ENCODE measurements around the gene ARHGAP26.

Gene ARHGAP26

DNA sequence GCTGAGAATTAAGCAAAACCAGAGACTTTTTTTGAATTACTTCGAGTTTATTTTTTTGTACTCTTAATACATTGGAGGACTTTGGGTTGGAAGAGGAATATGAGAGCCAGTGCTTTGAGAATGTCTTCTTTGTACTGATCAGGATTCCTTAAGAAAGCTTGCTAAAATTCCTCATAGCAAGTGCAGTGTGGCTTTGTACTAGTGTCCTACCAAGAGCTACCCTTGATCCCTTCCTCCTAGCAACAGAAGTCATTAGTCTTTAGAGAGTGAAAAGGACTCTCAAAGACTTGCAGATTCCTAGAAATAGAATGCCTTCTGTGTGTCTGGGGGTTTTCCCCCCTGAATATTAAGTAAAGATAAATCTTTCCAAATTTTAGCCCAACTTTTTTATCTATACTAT is 276.1 kb downstream of the ARHGAP26 start:
- in situ Hi-C loops (cut with MboI; ENCODE audit: low pct_unique_long_range_greater_than_20kb, low sequenced_read_pairs, unreplicated experiment) = no loop called here
- TF ChIP-seq, protein P1, sequence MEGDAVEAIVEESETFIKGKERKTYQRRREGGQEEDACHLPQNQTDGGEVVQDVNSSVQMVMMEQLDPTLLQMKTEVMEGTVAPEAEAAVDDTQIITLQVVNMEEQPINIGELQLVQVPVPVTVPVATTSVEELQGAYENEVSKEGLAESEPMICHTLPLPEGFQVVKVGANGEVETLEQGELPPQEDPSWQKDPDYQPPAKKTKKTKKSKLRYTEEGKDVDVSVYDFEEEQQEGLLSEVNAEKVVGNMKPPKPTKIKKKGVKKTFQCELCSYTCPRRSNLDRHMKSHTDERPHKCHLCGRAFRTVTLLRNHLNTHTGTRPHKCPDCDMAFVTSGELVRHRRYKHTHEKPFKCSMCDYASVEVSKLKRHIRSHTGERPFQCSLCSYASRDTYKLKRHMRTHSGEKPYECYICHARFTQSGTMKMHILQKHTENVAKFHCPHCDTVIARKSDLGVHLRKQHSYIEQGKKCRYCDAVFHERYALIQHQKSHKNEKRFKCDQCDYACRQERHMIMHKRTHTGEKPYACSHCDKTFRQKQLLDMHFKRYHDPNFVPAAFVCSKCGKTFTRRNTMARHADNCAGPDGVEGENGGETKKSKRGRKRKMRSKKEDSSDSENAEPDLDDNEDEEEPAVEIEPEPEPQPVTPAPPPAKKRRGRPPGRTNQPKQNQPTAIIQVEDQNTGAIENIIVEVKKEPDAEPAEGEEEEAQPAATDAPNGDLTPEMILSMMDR (IDR thresholded peaks at IDR 0.05; ENCODE audit: extremely low read depth, insufficient read depth, missing control alignments) = no peak
- no peak for DNase-seq (ENCODE audit: low spot score)

DNA sequence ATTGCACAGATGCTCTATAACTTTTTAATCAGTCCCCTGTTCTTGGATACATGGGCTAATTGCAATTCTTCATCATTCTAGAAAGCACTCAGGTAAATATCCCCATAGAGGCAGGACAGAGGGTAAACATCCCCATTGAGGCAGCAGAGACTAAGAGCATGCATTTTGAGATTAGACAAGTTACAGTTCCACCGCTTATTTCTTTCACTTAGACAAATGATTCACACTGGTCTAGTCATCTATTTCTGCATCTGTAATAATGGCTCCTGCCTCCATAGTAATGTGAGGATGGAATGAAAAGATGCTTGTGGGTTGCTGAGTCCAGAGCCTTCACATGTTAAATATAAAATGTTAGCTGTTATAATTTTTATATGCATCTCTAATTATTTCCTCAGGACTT is 276.9 kb downstream of the ARHGAP26 start:
- in situ Hi-C loops (cut with MboI; ENCODE audit: low pct_unique_long_range_greater_than_20kb, low sequenced_read_pairs, unreplicated experiment) = no loop called here
- TF ChIP-seq, protein P1 (IDR thresholded peaks at IDR 0.05; ENCODE audit: extremely low read depth, insufficient read depth, missing control alignments) = no peak
- no peak for DNase-seq (ENCODE audit: low spot score)

DNA sequence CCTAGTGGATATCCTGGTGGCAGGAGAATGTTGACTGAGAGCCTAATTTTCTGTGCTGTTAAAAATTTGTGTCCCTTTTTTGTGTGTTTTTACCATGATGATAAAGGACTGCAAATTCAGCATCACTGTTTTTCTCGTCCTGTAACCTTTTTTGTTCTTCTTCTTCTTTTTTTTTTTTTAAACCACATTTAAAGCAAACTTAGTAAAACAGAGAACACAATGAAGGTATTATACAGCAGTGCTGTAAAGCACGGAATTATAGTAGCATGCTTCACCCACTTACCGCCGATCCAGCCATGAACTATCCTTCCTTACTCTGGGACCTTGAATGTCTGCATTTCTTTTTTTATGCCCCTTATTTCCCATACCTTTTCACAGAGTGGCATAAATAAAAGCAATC is 280.0 kb downstream of the ARHGAP26 start:
- TF ChIP-seq, protein P1 (IDR thresholded peaks at IDR 0.05; ENCODE audit: extremely low read depth, insufficient read depth, missing control alignments) = no peak
- DNase-seq (ENCODE audit: low spot score) = no peak
- in situ Hi-C loops (cut with MboI; ENCODE audit: low pct_unique_long_range_greater_than_20kb, low sequenced_read_pairs, unreplicated experiment) = no loop called here

DNA sequence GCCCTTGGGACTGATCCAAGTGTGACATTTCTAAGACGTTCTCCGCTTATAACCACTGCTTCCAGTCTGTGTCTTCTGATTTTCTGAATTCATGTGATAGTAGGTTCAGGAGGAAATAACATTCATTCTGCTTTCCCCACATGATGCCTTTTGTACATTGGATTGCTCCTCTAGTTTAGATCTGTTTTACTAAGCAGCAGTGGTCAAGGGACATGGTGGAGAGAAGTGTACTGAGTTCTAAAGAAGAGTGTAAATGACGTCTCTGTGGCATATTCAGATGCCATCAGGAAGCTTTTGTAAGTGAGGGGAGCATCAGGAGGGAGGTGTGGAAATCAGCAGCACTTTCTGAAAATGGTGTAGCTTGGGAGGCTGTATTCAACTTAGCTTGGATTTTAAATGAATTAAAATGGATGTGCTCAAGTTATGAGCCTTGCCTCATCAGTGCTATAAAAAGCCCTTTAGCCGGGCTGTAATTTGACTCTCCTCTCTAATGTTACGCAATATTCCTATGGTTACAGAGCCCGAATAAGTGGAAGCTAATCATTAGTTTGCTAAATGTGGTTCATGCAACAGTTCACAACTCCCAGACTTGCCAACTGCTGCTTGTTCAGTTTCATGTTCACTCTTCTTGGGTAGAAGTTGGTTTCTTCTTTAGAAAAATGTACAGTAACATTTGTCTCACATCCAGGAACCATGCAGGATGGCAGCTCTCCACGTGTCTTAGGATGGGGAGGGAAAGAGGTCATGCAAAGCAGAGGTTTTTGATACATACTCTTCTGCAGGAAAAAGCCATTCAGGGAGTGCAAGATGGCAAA is 281.3 kb downstream of the ARHGAP26 start:
- DNase-seq (ENCODE audit: low spot score) = no peak
- TF ChIP-seq, protein P1 (IDR thresholded peaks at IDR 0.05; ENCODE audit: extremely low read depth, insufficient read depth, missing control alignments) = no peak
- in situ Hi-C loops (cut with MboI; ENCODE audit: low pct_unique_long_range_greater_than_20kb, low sequenced_read_pairs, unreplicated experiment) = no loop called here

DNA sequence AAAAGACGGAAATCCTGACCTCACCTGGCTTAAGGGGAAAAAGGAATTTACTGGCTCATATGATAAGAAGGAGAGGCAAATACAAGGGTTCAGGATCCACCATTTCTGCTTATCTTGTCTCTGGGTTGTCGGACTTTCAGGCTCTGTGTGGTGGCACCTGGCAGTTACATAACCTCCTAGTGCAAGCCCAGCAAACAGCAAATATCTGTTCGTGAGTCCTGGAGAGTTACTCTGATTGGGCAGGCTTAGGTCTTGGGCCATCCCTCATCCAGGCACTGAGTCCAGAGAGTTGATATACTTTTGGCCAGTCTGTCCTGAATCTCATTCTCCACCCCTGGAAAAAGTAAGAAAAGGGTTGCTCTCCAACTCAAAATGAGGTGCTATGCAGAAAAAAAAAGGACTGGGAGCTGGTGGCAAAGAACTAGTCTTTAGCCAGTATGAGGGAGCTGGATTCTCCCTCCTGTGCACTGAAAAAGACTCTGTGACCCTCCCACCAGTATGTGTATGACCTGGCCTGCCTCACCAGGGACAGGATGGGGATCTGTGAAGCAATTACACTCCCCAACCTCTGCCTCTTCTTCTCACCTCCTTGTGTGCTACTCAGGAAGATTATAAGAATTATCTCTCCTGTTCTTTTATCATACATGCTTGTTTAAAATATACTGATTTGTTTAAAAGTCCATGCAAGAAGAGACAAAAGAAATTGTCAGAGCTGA is 282.9 kb downstream of the ARHGAP26 start:
- in situ Hi-C loops (cut with MboI; ENCODE audit: low pct_unique_long_range_greater_than_20kb, low sequenced_read_pairs, unreplicated experiment) = no loop called here
- no peak for DNase-seq (ENCODE audit: low spot score)
- TF ChIP-seq, protein P1 (IDR thresholded peaks at IDR 0.05; ENCODE audit: extremely low read depth, insufficient read depth, missing control alignments) = no peak

DNA sequence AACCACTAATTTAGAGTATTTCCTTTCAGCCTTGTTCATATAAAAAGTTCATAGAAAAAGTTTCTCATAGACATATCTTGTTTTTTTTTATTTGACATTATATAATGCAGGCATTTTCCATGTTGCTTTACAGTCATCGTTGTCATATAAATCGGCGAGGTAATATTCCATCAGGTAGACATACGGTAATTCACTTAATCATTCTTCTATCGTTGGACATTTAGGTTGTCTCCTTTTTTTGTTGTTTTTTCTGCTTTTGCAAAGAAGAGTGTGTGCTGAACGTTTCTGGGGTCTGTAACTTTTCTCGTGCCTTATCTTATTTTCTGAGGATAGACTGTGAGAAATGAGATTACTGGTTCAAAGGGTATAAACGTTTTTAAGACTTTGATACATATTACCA is 283.6 kb downstream of the ARHGAP26 start:
- no peak for DNase-seq (ENCODE audit: low spot score)
- TF ChIP-seq, protein P1 (IDR thresholded peaks at IDR 0.05; ENCODE audit: extremely low read depth, insufficient read depth, missing control alignments) = no peak
- in situ Hi-C loops (cut with MboI; ENCODE audit: low pct_unique_long_range_greater_than_20kb, low sequenced_read_pairs, unreplicated experiment) = no loop called here
